ENCODE results near the gene TMEM132D.

GRCh38 chr12:129826273-129826672, 77.6 kb downstream of the TMEM132D start:
- TF ChIP-seq POLR2A (IDR thresholded peaks at IDR 0.05): no peak
- no peak for TF ChIP-seq CTCF (IDR thresholded peaks at IDR 0.05)

Measured in body of pancreas (tissue), 4 donors.